HUES6 (cell line): ENCODE results near the gene KIAA0930.

Experiments
- H3K27ac ChIP-seq: 2 replicates; pipeline ENCODE4 v1.7.0; 2013; ENCODE audit warnings: low read depth, mild to moderate bottlenecking, low read length, inconsistent platforms
- H3K27me3 ChIP-seq: 2 replicates; pipeline ENCODE4 v1.6.1; 2013; ENCODE audit warnings: low read length; ENCODE audit not compliant: control insufficient read depth, insufficient read depth
- H3K36me3 ChIP-seq: 2 replicates; pipeline ENCODE4 v1.6.1; 2013; ENCODE audit warnings: low read length; ENCODE audit not compliant: control insufficient read depth, insufficient read depth
- H3K4me1 ChIP-seq: 2 replicates; pipeline ENCODE4 v1.6.1; 2013; ENCODE audit warnings: low read length; ENCODE audit not compliant: control insufficient read depth, insufficient read depth
- H3K4me3 ChIP-seq: 2 replicates; pipeline ENCODE4 v1.5.1; 2013; ENCODE audit warnings: low read depth, low read length
- H3K9ac ChIP-seq: one replicate; pipeline ENCODE4 v1.6.1; 2013; ENCODE audit warnings: mild to moderate bottlenecking, low read length
- H3K9me3 ChIP-seq: 2 replicates; pipeline ENCODE4 v1.6.1; 2013; ENCODE audit warnings: low read depth, low read length; ENCODE audit not compliant: control insufficient read depth, insufficient read depth

KIAA0930 gene

GRCh38 chr22:45211435-45211834, 29.3 kb downstream of the KIAA0930 start:
- H3K27ac ChIP-seq = no peak overlapping the region
- H3K9ac ChIP-seq = no peak overlapping the region
- H3K27me3 ChIP-seq = no peaks in the 10 kb centered on the region
- no peaks in the 10 kb centered on the region for H3K9me3 ChIP-seq
- peaks cover 3% of the 10 kb centered on the region; the same call in 1 of the 2 replicates for H3K36me3 ChIP-seq
- peaks cover 25% of the 10 kb centered on the region for H3K4me1 ChIP-seq
- peak overlapping the region; percentile 26; the same call in 1 of the 2 replicates for H3K4me3 ChIP-seq

- Histone ChIP-seq H3K4me3 (no peak overlapping the region), H3K36me3 (peaks cover 3% of the 10 kb centered on the region; the same call in 1 of the 2 replicates), H3K9ac (no peak overlapping the region)
These were observed 29.7 kb downstream of the KIAA0930 start for GRCh38 chr22:45210991-45211390.

DNA sequence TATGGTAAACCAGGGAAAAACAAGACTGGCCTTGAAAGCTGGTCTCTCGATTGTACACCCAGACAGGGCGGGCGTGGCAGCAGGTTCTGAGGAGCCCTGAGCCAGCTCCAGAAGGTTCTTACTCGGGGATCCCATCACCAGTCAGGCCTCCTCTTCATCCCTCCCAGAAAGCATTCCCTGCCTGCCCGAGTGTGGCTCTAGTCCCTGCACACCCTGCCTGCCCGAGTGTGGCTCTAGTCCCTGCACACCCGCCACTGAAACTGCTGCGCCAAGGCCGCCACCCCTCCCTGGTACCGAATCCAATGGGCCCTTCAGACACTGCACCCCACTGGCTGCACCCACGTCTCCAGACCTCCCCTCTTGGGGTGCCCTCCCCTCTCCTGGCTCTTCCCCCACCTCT, 30.1 kb downstream of the KIAA0930 start:
- Histone ChIP-seq H3K27ac (no peak overlapping the region), H3K36me3 (peaks cover 3% of the 10 kb centered on the region; the same call in 1 of the 2 replicates), H3K9ac (no peak overlapping the region), H3K4me1 (peaks cover 21% of the 10 kb centered on the region), H3K4me3 (no peak overlapping the region), H3K9me3 (no peaks in the 10 kb centered on the region), H3K27me3 (no peaks in the 10 kb centered on the region)

More at GRCh38 chr22:45210991-45211390, 29.7 kb downstream of the KIAA0930 start:
- Histone ChIP-seq H3K9me3 (no peaks in the 10 kb centered on the region), H3K27me3 (no peaks in the 10 kb centered on the region), H3K27ac (no peak overlapping the region), H3K4me1 (peaks cover 21% of the 10 kb centered on the region)

GRCh38 chr22:45210174-45210573, 30.5 kb downstream of the KIAA0930 start:
- Histone ChIP-seq H3K27ac (no peak overlapping the region), H3K36me3 (peaks cover 6% of the 10 kb centered on the region), H3K4me1 (peaks cover 21% of the 10 kb centered on the region), H3K4me3 (no peak overlapping the region), H3K9ac (no peak overlapping the region), H3K27me3 (no peaks in the 10 kb centered on the region), H3K9me3 (no peaks in the 10 kb centered on the region)

DNA sequence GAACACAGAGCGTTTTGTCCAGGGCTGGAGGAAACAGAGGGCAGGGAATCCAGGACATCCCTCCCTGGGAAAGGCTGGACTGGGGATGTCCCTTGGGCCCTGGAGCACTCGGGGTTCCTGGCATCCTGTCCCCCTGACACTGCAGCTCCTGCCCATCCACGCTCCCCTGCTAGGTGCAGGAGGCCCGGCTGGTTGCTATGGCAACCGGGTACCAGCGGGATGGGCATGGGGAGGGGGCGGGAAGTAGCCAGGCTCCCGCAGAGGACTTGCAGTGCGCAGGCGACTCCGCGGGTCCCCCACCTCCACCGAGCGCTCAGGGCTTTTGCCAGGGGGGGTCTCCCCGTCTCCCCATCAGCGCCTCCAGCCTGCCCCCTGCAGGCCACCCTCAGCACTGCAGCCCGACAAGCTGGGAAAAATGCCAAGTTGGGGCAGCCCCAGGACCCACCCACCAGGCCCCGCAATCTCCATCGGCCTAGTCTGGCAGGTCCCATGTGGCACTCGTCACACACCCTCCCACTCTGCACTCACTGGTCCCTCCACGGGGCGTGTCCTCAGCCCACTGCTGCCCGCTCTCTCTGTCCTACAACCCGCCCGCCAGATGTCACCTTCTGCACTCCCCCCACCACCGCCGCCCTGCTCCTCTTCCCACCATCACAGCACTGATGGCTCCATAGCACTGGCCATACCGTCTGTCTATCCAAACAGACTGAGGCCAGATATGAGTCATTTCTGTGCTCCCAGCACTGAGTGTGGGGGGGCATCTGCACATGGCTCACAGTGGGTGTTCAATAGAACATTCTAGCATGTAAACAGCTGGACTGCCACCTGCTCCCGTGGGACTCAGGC, 31.5 kb downstream of the KIAA0930 start:
- Histone ChIP-seq H3K4me1 (peaks cover 21% of the 10 kb centered on the region), H3K36me3 (peaks cover 10% of the 10 kb centered on the region), H3K27ac (no peak overlapping the region), H3K4me3 (no peak overlapping the region), H3K9ac (no peak overlapping the region), H3K27me3 (no peaks in the 10 kb centered on the region), H3K9me3 (no peaks in the 10 kb centered on the region)

- Histone ChIP-seq H3K9ac (no peak overlapping the region), H3K4me1 (peaks cover 21% of the 10 kb centered on the region), H3K36me3 (peaks cover 14% of the 10 kb centered on the region), H3K27ac (no peak overlapping the region), H3K9me3 (no peaks in the 10 kb centered on the region), H3K4me3 (no peak overlapping the region), H3K27me3 (no peaks in the 10 kb centered on the region)
These were observed 32.0 kb downstream of the KIAA0930 start for GRCh38 chr22:45208696-45208992.

- peaks cover 18% of the 10 kb centered on the region for H3K36me3 ChIP-seq
- H3K9ac ChIP-seq = no peak overlapping the region
- H3K27me3 ChIP-seq = no peaks in the 10 kb centered on the region
- no peak overlapping the region for H3K4me3 ChIP-seq
- H3K4me1 ChIP-seq = peaks cover 18% of the 10 kb centered on the region
- H3K9me3 ChIP-seq = no peaks in the 10 kb centered on the region
- H3K27ac ChIP-seq = no peak overlapping the region
These were observed 32.6 kb downstream of the KIAA0930 start for GRCh38 chr22:45207981-45208664.

DNA sequence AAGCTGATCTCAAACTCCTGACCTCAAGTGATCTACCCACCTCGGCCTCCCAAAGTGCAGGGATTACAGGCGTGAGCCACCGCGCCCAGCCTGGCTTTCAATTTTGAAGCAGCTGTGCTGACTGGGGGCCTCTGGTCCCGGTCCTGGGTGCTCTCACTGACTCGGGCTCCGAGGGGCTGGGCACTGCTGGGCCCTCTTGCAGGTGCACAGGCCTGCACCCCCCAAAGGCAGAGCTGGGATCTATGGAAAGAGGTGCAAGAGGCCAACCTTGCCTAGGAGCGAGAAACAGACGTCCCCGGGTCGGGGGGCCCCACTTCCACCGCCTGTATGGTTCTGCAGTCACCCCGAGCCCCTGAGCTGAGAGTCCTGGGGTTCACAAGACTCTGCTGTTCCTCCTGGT, 33.2 kb downstream of the KIAA0930 start:
- Histone ChIP-seq H3K4me3 (no peak overlapping the region), H3K27ac (no peak overlapping the region), H3K9me3 (no peaks in the 10 kb centered on the region), H3K27me3 (no peaks in the 10 kb centered on the region), H3K9ac (no peak overlapping the region), H3K4me1 (peaks cover 12% of the 10 kb centered on the region), H3K36me3 (peaks cover 22% of the 10 kb centered on the region)

GRCh38 chr22:45206233-45206632, 34.5 kb downstream of the KIAA0930 start:
- Histone ChIP-seq H3K4me3 (no peak overlapping the region), H3K9ac (no peak overlapping the region), H3K36me3 (peaks cover 28% of the 10 kb centered on the region), H3K27me3 (no peaks in the 10 kb centered on the region), H3K4me1 (peaks cover 4% of the 10 kb centered on the region; the same call in 1 of the 2 replicates), H3K27ac (no peak overlapping the region), H3K9me3 (no peaks in the 10 kb centered on the region)

- Histone ChIP-seq H3K27ac (no peak overlapping the region), H3K4me1 (peaks cover 12% of the 10 kb centered on the region; the same call in 1 of the 2 replicates), H3K9me3 (no peaks in the 10 kb centered on the region), H3K27me3 (no peaks in the 10 kb centered on the region), H3K4me3 (no peak overlapping the region), H3K9ac (no peak overlapping the region), H3K36me3 (peaks cover 32% of the 10 kb centered on the region)
These were observed 35.3 kb downstream of the KIAA0930 start for GRCh38 chr22:45205276-45205925.

GRCh38 chr22:45204819-45205218, 35.9 kb downstream of the KIAA0930 start:
- no peak overlapping the region for H3K9ac ChIP-seq
- H3K36me3 ChIP-seq = peaks cover 32% of the 10 kb centered on the region
- H3K4me1 ChIP-seq = peaks cover 12% of the 10 kb centered on the region; the same call in 1 of the 2 replicates
- no peak overlapping the region for H3K4me3 ChIP-seq
- no peaks in the 10 kb centered on the region for H3K9me3 ChIP-seq
- no peaks in the 10 kb centered on the region for H3K27me3 ChIP-seq
- H3K27ac ChIP-seq = no peak overlapping the region
